ENCODE results near the gene ROBO2. TPM values are rescaled to one million over a fixed set of nuclear protein-coding genes. Genes with fewer than 3 reads are reported as not detected.

The ROBO2 gene
- total and polyA plus RNA-seq, 10 donors: 0.41 to 14.8 (median 5.2) TPM

DNA sequence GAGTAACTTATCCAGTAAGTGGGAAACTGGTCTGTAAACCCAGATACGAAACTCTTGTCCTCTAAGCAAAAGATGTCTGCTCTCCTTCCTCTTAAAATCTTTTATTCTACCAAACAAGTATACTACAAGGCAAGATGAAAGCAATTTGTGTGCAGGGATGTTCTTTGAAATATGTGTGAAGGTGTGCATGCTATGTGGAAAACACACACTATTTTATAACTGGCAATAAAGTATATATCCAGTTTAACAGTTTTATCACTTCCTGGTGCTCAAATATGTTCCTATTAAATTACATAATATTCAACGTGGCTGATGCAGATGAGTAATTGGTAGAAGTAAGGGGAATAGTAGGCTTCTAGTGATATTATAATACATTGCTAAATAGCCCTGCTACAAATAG lies 566.5 kb downstream of the ROBO2 start:
- Histone ChIP-seq H3K9me3 (peaks cover 0 to 11% (median 0%) of the 10 kb centered on the region in 8 donors), H3K4me3 (no peak overlapping the region), H3K27me3 (replicated peaks in 1 of 7) (no peaks in the 10 kb centered on the region), H3K4me1 (no peaks in the 10 kb centered on the region), H3K27ac (no peak overlapping the region), H3K36me3 (no peaks in the 10 kb centered on the region)
- WGBS, 5 donors: 62 to 82% (median 66%) methylated on average over 2 of the region's 2 CpGs
- TF ChIP-seq POLR2AphosphoS5 (IDR thresholded peaks at IDR 0.05) (no peak), POLR2A (IDR thresholded peaks at IDR 0.05) (no peak), CTCF (IDR thresholded peaks at IDR 0.05 in 8 of 11, conservative IDR thresholded peaks at IDR 0.05 in 3 of 11) (no peak)
- no peak for DNase-seq
- intact Hi-C loops (cut with DNase I; ENCODE audit: low total_unique reads): no loop called here

DNA sequence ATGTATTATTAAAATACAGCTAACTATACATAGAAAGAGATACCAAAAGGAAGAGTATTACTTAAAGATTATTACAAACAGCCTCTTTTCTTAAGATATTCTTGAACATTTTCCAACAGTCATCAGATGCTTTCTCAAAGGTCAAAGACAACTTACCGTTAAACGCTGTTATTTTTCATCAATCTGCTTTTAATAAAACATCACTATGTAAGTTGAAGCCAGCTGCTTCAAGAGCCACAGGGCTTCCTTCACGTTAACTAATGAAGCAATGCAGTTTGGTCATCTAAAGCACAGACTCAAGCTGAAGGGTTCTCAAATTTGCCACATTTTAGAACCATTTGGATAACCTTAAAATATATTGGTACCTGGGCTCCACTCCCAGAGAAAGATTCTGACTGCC lies 578.8 kb downstream of the ROBO2 start:
- no peaks in the 10 kb centered on the region for H3K4me1 ChIP-seq
- H3K27ac ChIP-seq: no peak overlapping the region
- peaks cover 0 to 6% (median 0%) of the 10 kb centered on the region in 8 donors for H3K9me3 ChIP-seq
- WGBS, 5 donors: 68 to 81% (median 77%) methylated on average over 3 of the region's 3 CpGs
- H3K4me3 ChIP-seq: no peak overlapping the region
- intact Hi-C loops (cut with DNase I; ENCODE audit: low total_unique reads): no loop called here
- no peak for DNase-seq
- TF ChIP-seq CTCF (IDR thresholded peaks at IDR 0.05 in 8 of 11, conservative IDR thresholded peaks at IDR 0.05 in 3 of 11) (no peak), POLR2A (IDR thresholded peaks at IDR 0.05) (no peak), POLR2AphosphoS5 (IDR thresholded peaks at IDR 0.05) (no peak)
- no peaks in the 10 kb centered on the region for H3K27me3 ChIP-seq (replicated peaks in 1 of 7)
- H3K36me3 ChIP-seq: no peaks in the 10 kb centered on the region

DNA sequence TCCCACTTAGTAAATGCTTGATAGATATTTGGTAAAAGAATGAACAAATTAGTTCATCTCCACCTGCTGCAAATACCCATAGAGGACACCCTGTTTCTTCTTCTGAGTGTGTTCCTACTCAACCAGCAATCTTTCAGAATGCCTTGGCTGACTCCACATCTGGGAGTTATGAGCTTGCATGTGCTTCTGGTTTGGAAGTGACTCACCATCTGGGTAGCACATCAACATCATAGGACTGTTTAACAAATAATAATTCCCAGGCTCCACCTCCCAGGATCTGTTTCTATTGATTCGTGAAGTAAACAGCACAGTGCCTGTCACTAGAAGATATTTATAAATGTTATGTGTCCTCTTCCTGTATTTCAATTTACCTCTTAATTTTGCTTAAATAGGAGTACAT lies 580.1 kb downstream of the ROBO2 start:
- 64 to 93% (median 78%) methylated on average over 1 of the region's 1 CpG for WGBS, 5 donors
- intact Hi-C loops (cut with DNase I; ENCODE audit: low total_unique reads): no loop called here
- Histone ChIP-seq H3K27me3 (replicated peaks in 1 of 7) (no peaks in the 10 kb centered on the region), H3K27ac (no peak overlapping the region), H3K36me3 (no peaks in the 10 kb centered on the region), H3K4me1 (no peaks in the 10 kb centered on the region), H3K4me3 (no peak overlapping the region), H3K9me3 (peaks cover 0 to 6% (median 0%) of the 10 kb centered on the region in 8 donors)
- TF ChIP-seq CTCF (IDR thresholded peaks at IDR 0.05 in 8 of 11, conservative IDR thresholded peaks at IDR 0.05 in 3 of 11) (no peak), POLR2A (IDR thresholded peaks at IDR 0.05) (no peak), POLR2AphosphoS5 (IDR thresholded peaks at IDR 0.05) (no peak)
- no peak for DNase-seq

- DNase-seq: no peak
- no peak for TF ChIP-seq POLR2A (IDR thresholded peaks at IDR 0.05)
- no peak for TF ChIP-seq POLR2AphosphoS5 (IDR thresholded peaks at IDR 0.05)
- TF ChIP-seq CTCF (IDR thresholded peaks at IDR 0.05 in 8 of 11, conservative IDR thresholded peaks at IDR 0.05 in 3 of 11): no peak
- WGBS, 5 donors: 85 to 94% (median 88%) methylated on average over 2 of the region's 2 CpGs
- Histone ChIP-seq H3K9me3 (peaks cover 0 to 6% (median 0%) of the 10 kb centered on the region in 8 donors), H3K4me1 (no peaks in the 10 kb centered on the region), H3K27me3 (replicated peaks in 1 of 7) (no peaks in the 10 kb centered on the region), H3K4me3 (no peak overlapping the region), H3K36me3 (no peaks in the 10 kb centered on the region), H3K27ac (no peak overlapping the region)
- intact Hi-C loops (cut with DNase I; ENCODE audit: low total_unique reads): no loop called here
Observed at GRCh38 chr3:77623500-77623899, 583.6 kb downstream of the ROBO2 start.
